ENCODE measurements around the gene FASN. TPM values are rescaled to one million over a fixed set of nuclear protein-coding genes. Genes with fewer than 3 reads are reported as not detected.

The FASN gene
- total and polyA plus RNA-seq, 8 donors = 22.8 to 268 (median 81.6) TPM

Other genes starting within 250 kb of the FASN start
- 1,000 to 10,000 TPM in 2 of 5 donors, 100 to 1,000 TPM in 3; 401 to 1,308 (median 815) TPM for gene P4HB, start 237.7 kb downstream of the FASN start, total RNA-seq
- 100 to 1,000 TPM; 426 to 709 (median 528) TPM for gene P4HB, start 237.7 kb downstream of the FASN start, polyA plus RNA-seq
- 100 to 1,000 TPM in 3 of 5 donors, 10 to 100 TPM in 2; 57.1 to 435 (median 117) TPM for gene ARHGDIA, start 226.9 kb downstream of the FASN start, total RNA-seq
- gene ARHGDIA, start 226.9 kb downstream of the FASN start, polyA plus RNA-seq = 100 to 1,000 TPM; 154 to 240 (median 212) TPM
- gene ALYREF, start 206.7 kb downstream of the FASN start, total RNA-seq = 100 to 1,000 TPM in 2 of 5 donors, 10 to 100 TPM in 2, 1 to 10 TPM in 1; 5.8 to 224 (median 90.1) TPM
- 10 to 100 TPM; 33.6 to 42.3 (median 36.8) TPM for gene ALYREF, start 206.7 kb downstream of the FASN start, polyA plus RNA-seq
- gene ANAPC11, start 206.5 kb downstream of the FASN start, total RNA-seq = 100 to 1,000 TPM in 3 of 5 donors, 10 to 100 TPM in 2; 49.8 to 141 (median 108) TPM
- 100 to 1,000 TPM; 231 to 276 (median 257) TPM for gene ANAPC11, start 206.5 kb downstream of the FASN start, polyA plus RNA-seq
- 1 to 10 TPM in 2 of 5 donors, not detected in 3; 1.4 to 2.0 TPM for gene NPB, start 196.0 kb downstream of the FASN start, total RNA-seq
- gene NPB, start 196.0 kb downstream of the FASN start, polyA plus RNA-seq = under 1 TPM in 2 of 3 donors, not detected in 1; 0.83 to 0.93 TPM
- 100 to 1,000 TPM in 2 of 5 donors, 10 to 100 TPM in 3; 17.5 to 119 (median 27.2) TPM for gene PCYT2, start 186.8 kb downstream of the FASN start, total RNA-seq
- 10 to 100 TPM; 39.7 to 51.7 (median 42.8) TPM for gene PCYT2, start 186.8 kb downstream of the FASN start, polyA plus RNA-seq
- 100 to 1,000 TPM in 1 of 5 donors, 10 to 100 TPM in 4; 22.8 to 128 (median 56.0) TPM for gene SIRT7, start 180.1 kb downstream of the FASN start, total RNA-seq
- 10 to 100 TPM; 18.2 to 46.9 (median 44.1) TPM for gene SIRT7, start 180.1 kb downstream of the FASN start, polyA plus RNA-seq
- gene MAFG, start 170.5 kb downstream of the FASN start, total RNA-seq = 10 to 100 TPM in 4 of 5 donors, 1 to 10 TPM in 1; 2.3 to 30.4 (median 20.3) TPM
- gene MAFG, start 170.5 kb downstream of the FASN start, polyA plus RNA-seq = 1 to 10 TPM; 7.2 to 8.9 (median 8.1) TPM
- gene PYCR1, start 160.9 kb downstream of the FASN start, total RNA-seq = 10 to 100 TPM in 3 of 5 donors, 1 to 10 TPM in 1, not detected in 1; 8.9 to 28.8 (median 15.7) TPM
- 10 to 100 TPM; 20.0 to 73.8 (median 47.4) TPM for gene PYCR1, start 160.9 kb downstream of the FASN start, polyA plus RNA-seq
- not detected for gene MYADML2, start 151.0 kb downstream of the FASN start, total RNA-seq
- gene MYADML2, start 151.0 kb downstream of the FASN start, polyA plus RNA-seq = not detected
- gene NOTUM, start 137.0 kb downstream of the FASN start, total RNA-seq = 1 to 10 TPM in 1 of 5 donors, under 1 TPM in 1, not detected in 3; 0.58 to 1.5 TPM
- 1 to 10 TPM in 1 of 3 donors, under 1 TPM in 2; 0.37 to 3.8 (median 0.46) TPM for gene NOTUM, start 137.0 kb downstream of the FASN start, polyA plus RNA-seq
- 100 to 1,000 TPM in 1 of 5 donors, 10 to 100 TPM in 4; 11.7 to 143 (median 34.8) TPM for gene ASPSCR1, start 120.6 kb downstream of the FASN start, total RNA-seq
- 10 to 100 TPM; 56.9 to 82.0 (median 60.8) TPM for gene ASPSCR1, start 120.6 kb downstream of the FASN start, polyA plus RNA-seq
- gene CENPX, start 75.4 kb downstream of the FASN start, total RNA-seq = 100 to 1,000 TPM in 2 of 5 donors, 10 to 100 TPM in 3; 22.0 to 213 (median 53.1) TPM
- 100 to 1,000 TPM; 142 to 231 (median 215) TPM for gene CENPX, start 75.4 kb downstream of the FASN start, polyA plus RNA-seq
- 100 to 1,000 TPM in 1 of 5 donors, 10 to 100 TPM in 3, 1 to 10 TPM in 1; 8.3 to 171 (median 42.9) TPM for gene LRRC45, start 74.9 kb downstream of the FASN start, total RNA-seq
- 10 to 100 TPM; 12.7 to 21.1 (median 20.9) TPM for gene LRRC45, start 74.9 kb downstream of the FASN start, polyA plus RNA-seq
- gene RAC3, start 66.6 kb downstream of the FASN start, total RNA-seq = 10 to 100 TPM in 1 of 5 donors, 1 to 10 TPM in 3, not detected in 1; 1.2 to 11.6 (median 2.5) TPM
- gene RAC3, start 66.6 kb downstream of the FASN start, polyA plus RNA-seq = 10 to 100 TPM; 13.1 to 24.8 (median 16.2) TPM
- gene DCXR, start 60.5 kb downstream of the FASN start, total RNA-seq = 100 to 1,000 TPM in 2 of 5 donors, 10 to 100 TPM in 3; 11.1 to 461 (median 100.0) TPM
- gene DCXR, start 60.5 kb downstream of the FASN start, polyA plus RNA-seq = 100 to 1,000 TPM; 352 to 403 (median 396) TPM
- 10 to 100 TPM; 12.5 to 66.5 (median 28.3) TPM for gene RFNG, start 46.4 kb downstream of the FASN start, total RNA-seq
- 10 to 100 TPM; 22.5 to 55.2 (median 26.0) TPM for gene RFNG, start 46.4 kb downstream of the FASN start, polyA plus RNA-seq
- 100 to 1,000 TPM in 1 of 5 donors, 10 to 100 TPM in 4; 28.0 to 329 (median 86.4) TPM for gene GPS1, start 46.3 kb downstream of the FASN start, total RNA-seq
- 100 to 1,000 TPM; 103 to 139 (median 129) TPM for gene GPS1, start 46.3 kb downstream of the FASN start, polyA plus RNA-seq
- gene DUS1L, start 32.4 kb downstream of the FASN start, total RNA-seq = 100 to 1,000 TPM in 2 of 5 donors, 10 to 100 TPM in 3; 63.2 to 286 (median 94.6) TPM
- 100 to 1,000 TPM; 126 to 189 (median 174) TPM for gene DUS1L, start 32.4 kb downstream of the FASN start, polyA plus RNA-seq
- 100 to 1,000 TPM in 1 of 5 donors, 10 to 100 TPM in 4; 43.9 to 166 (median 90.6) TPM for gene CCDC57, start 114.6 kb upstream of the FASN start, total RNA-seq
- 10 to 100 TPM; 50.9 to 75.5 (median 72.5) TPM for gene CCDC57, start 114.6 kb upstream of the FASN start, polyA plus RNA-seq
- 10 to 100 TPM; 29.2 to 87.9 (median 53.3) TPM for gene SLC16A3, start 130.8 kb upstream of the FASN start, total RNA-seq
- gene SLC16A3, start 130.8 kb upstream of the FASN start, polyA plus RNA-seq = 10 to 100 TPM in 2 of 3 donors, 1 to 10 TPM in 1; 4.9 to 39.8 (median 20.4) TPM
- gene CSNK1D, start 175.5 kb upstream of the FASN start, total RNA-seq = 100 to 1,000 TPM in 4 of 5 donors, 10 to 100 TPM in 1; 58.0 to 180 (median 140) TPM
- 10 to 100 TPM; 55.9 to 66.7 (median 65.4) TPM for gene CSNK1D, start 175.5 kb upstream of the FASN start, polyA plus RNA-seq
- 1 to 10 TPM in 2 of 5 donors, not detected in 3; 2.0 to 4.3 TPM for gene CD7, start 219.4 kb upstream of the FASN start, total RNA-seq
- 1 to 10 TPM; 2.1 to 8.6 (median 3.7) TPM for gene CD7, start 219.4 kb upstream of the FASN start, polyA plus RNA-seq
- 10 to 100 TPM in 2 of 5 donors, 1 to 10 TPM in 3; 1.8 to 48.8 (median 6.7) TPM for gene SECTM1, start 235.5 kb upstream of the FASN start, total RNA-seq
- 10 to 100 TPM in 2 of 3 donors, 1 to 10 TPM in 1; 9.3 to 23.1 (median 10.2) TPM for gene SECTM1, start 235.5 kb upstream of the FASN start, polyA plus RNA-seq